Mesendoderm (in vitro differentiated cells): Measurements from ENCODE around the gene PLXNB1.

Source experiments
- DNase-seq: peaks from one replicate; pipeline ENCODE4 v3.0.0; 2013
- H2AK5ac ChIP-seq: 2 replicates; pipeline ENCODE4 v1.6.1; 2013; ENCODE audit warnings: low read length, inconsistent platforms
- H2BK120ac ChIP-seq: 2 replicates; pipeline ENCODE4 v1.6.1; 2013; ENCODE audit warnings: low read depth, mild to moderate bottlenecking, low read length, moderate library complexity, mixed read lengths
- H2BK15ac ChIP-seq: replicated peaks from 2 replicates; pipeline ENCODE4 v1.6.1; 2013; ENCODE audit warnings: low read depth, mild to moderate bottlenecking, moderate library complexity
- H2BK5ac ChIP-seq: 2 replicates; pipeline ENCODE4 v1.6.1; 2013; ENCODE audit warnings: low read length, inconsistent platforms
- H3K18ac ChIP-seq: 2 replicates; pipeline ENCODE4 v1.6.1; 2013; ENCODE audit warnings: mild to moderate bottlenecking, low read length, mixed read lengths
- H3K23ac ChIP-seq: one replicate; pipeline ENCODE4 v1.6.1; 2013; ENCODE audit warnings: low read length
- H3K27ac ChIP-seq: 2 replicates; pipeline ENCODE4 v1.5.1; 2013; ENCODE audit warnings: low read depth, mild to moderate bottlenecking, inconsistent platforms, low read length, moderate library complexity
- H3K27me3 ChIP-seq: 2 replicates; pipeline ENCODE4 v1.6.1; 2013; ENCODE audit warnings: low read length, control low read depth, mild to moderate bottlenecking, inconsistent platforms; ENCODE audit not compliant: insufficient read depth, poor library complexity
- H3K36me3 ChIP-seq: 2 replicates; pipeline ENCODE4 v1.6.1; 2013; ENCODE audit warnings: low read length, inconsistent platforms; ENCODE audit not compliant: control insufficient read depth, insufficient read depth
- H3K4ac ChIP-seq: one replicate; pipeline ENCODE4 v1.6.1; 2013; ENCODE audit warnings: low read depth, mild to moderate bottlenecking, low read length, moderate library complexity
- H3K4me1 ChIP-seq: 2 replicates; pipeline ENCODE4 v1.6.1; 2013; ENCODE audit warnings: low read depth, low read length, inconsistent platforms; ENCODE audit not compliant: control insufficient read depth
- H3K4me2 ChIP-seq: 2 replicates; pipeline ENCODE4 v1.6.1; 2013; ENCODE audit warnings: low read length
- H3K4me3 ChIP-seq: 2 replicates; pipeline ENCODE4 v1.5.1; 2013; ENCODE audit warnings: mild to moderate bottlenecking, low read length
- H3K56ac ChIP-seq: one replicate; pipeline ENCODE4 v1.6.1; 2013; ENCODE audit warnings: low read length
- H3K79me1 ChIP-seq: 2 replicates; pipeline ENCODE4 v1.6.1; 2013; ENCODE audit warnings: low read length, inconsistent platforms
- H3K79me2 ChIP-seq: 2 replicates; pipeline ENCODE4 v1.6.1; 2013; ENCODE audit warnings: mild to moderate bottlenecking, low read length; ENCODE audit not compliant: control insufficient read depth, insufficient read depth
- H3K9ac ChIP-seq: 2 replicates; pipeline ENCODE4 v1.6.1; 2013; ENCODE audit warnings: low read length, inconsistent platforms
- H4K5ac ChIP-seq: one replicate; pipeline ENCODE4 v1.6.1; 2013; ENCODE audit warnings: low read length
- H4K8ac ChIP-seq: one replicate; pipeline ENCODE4 v1.6.1; 2013; ENCODE audit warnings: low read depth, mild to moderate bottlenecking, control low read depth, low read length, moderate library complexity
- WGBS: extraction: QIAGEN DNeasy Blood & Tissue Kit; methylation state at CpG from one replicate; pipeline ENCODE4 v1.1.7; 2013; ENCODE audit warnings: low lambda C conversion rate, missing lambda C conversion rate; ENCODE audit not compliant: insufficient coverage; ENCODE audit errors: extremely low coverage; 5-methylcytosine and 5-hydroxymethylcytosine counted together

PLXNB1 gene

DNA sequence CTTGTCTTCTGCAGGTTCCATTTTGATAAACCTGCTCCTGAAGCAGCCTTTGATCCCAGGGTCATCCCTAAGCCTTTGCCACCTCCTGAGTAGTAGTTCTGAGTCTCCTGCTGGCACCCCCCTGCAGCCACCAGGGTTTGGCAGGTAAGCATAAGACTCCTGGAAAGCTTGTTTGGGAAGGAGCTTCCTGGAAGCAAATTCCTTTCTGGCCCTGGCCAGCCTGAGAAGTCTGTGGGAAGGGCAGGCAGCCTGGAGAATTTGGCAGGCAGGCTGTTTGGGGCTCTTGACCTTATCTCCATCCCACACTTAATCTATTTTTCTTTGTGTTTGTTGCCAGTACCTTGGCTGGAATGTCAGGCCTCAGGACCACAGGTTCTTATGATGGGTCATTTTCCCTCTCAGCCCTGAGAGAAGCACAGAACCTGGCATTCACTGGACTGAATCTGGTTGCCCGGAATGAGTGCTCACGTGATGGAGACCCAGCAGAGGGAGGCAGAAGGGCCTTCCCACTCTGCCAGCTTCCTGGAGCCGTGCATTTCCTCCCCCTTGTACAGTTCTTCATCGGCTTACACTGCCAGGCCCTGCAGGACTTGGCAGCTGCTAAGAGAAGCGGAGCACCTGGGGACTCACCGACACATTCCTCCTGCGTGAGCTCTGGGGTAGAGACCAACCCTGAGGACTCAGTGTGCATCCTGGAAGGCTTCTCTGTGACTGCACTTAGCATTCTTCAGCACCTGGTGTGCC, 30.1 kb upstream of the PLXNB1 start:
- Histone ChIP-seq H2BK5ac (no peak overlapping the region), H3K4me1 (no peaks in the 10 kb centered on the region), H3K36me3 (peaks cover 12% of the 10 kb centered on the region), H3K4me3 (no peak overlapping the region), H3K79me1 (no peaks in the 10 kb centered on the region), H3K56ac (no peak overlapping the region), H2BK15ac (no peak overlapping the region), H3K4me2 (no peak overlapping the region), H3K79me2 (no peaks in the 10 kb centered on the region), H2BK120ac (no peak overlapping the region), H3K23ac (no peak overlapping the region), H2AK5ac (no peak overlapping the region), H4K5ac (no peak overlapping the region), H4K8ac (no peak overlapping the region), H3K27me3 (no peaks in the 10 kb centered on the region), H3K18ac (no peak overlapping the region), H3K27ac (no peak overlapping the region), H3K4ac (no peak overlapping the region), H3K9ac (no peak overlapping the region)
- no peak for DNase-seq
- no CpG with 5 or more reads among the region's 7 CpGs for WGBS

DNA sequence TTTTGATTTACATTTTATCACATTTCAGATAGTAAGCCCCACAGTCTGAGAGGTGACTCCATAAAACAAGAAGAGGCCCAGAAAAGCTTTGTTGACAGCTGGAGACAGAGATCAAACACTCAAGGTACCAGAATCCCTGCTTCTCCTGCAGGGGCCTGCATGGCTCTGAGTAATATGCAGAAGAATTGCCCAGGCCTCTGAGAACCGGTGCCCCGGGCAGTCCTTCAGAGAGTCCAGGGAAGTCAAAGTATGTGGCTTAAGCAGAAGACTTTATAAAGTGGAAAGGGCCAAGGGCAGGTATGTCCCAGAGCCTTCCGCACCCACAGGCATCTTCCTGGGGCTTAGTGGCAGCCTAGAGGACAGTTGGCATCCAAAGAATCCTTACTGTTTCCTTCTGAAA, 29.4 kb upstream of the PLXNB1 start:
- DNase-seq = no peak
- WGBS = no CpG with 5 or more reads among the region's 3 CpGs
- no peak overlapping the region for H4K5ac ChIP-seq
- no peak overlapping the region for H3K18ac ChIP-seq
- no peaks in the 10 kb centered on the region for H3K79me1 ChIP-seq
- H3K4ac ChIP-seq = no peak overlapping the region
- no peak overlapping the region for H3K9ac ChIP-seq
- H3K79me2 ChIP-seq = no peaks in the 10 kb centered on the region
- no peak overlapping the region for H2BK15ac ChIP-seq
- no peak overlapping the region for H4K8ac ChIP-seq
- H3K4me3 ChIP-seq = no peak overlapping the region
- H3K4me2 ChIP-seq = no peak overlapping the region
- H3K36me3 ChIP-seq = peaks cover 13% of the 10 kb centered on the region
- no peak overlapping the region for H2BK5ac ChIP-seq
- H3K23ac ChIP-seq = no peak overlapping the region
- H2BK120ac ChIP-seq = no peak overlapping the region
- no peak overlapping the region for H3K56ac ChIP-seq
- no peaks in the 10 kb centered on the region for H3K4me1 ChIP-seq
- H3K27me3 ChIP-seq = no peaks in the 10 kb centered on the region
- H3K27ac ChIP-seq = no peak overlapping the region
- no peak overlapping the region for H2AK5ac ChIP-seq

DNA sequence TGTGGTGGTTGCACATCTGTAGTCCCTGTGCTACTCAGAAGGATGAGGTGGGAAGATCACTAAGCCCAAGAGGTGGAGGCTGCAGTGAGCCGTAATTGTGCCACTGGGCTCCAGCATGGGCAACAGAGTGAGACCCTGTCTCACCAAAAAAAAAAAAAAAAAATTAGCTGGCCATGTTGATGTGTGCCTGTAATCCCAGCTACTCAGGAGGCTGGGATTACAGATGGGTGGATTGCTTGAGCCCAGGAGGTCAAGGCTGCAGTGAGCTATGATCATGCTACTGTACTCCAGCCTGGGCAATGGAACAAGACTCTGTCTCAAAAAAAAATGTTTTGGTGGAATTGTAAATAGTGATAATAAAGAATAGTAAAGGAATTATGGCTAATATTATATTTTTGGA, 26.6 kb upstream of the PLXNB1 start:
- WGBS = no CpG with 5 or more reads among the region's 1 CpG
- H3K18ac ChIP-seq = no peak overlapping the region
- H2BK120ac ChIP-seq = no peak overlapping the region
- H3K4me3 ChIP-seq = no peak overlapping the region
- no peak overlapping the region for H3K27ac ChIP-seq
- H2BK15ac ChIP-seq = no peak overlapping the region
- H3K79me1 ChIP-seq = no peaks in the 10 kb centered on the region
- H3K9ac ChIP-seq = no peak overlapping the region
- H3K4me2 ChIP-seq = no peak overlapping the region
- H4K5ac ChIP-seq = no peak overlapping the region
- H3K36me3 ChIP-seq = peaks cover 16% of the 10 kb centered on the region
- H3K56ac ChIP-seq = no peak overlapping the region
- H2BK5ac ChIP-seq = no peak overlapping the region
- no peak overlapping the region for H2AK5ac ChIP-seq
- H4K8ac ChIP-seq = no peak overlapping the region
- no peak overlapping the region for H3K4ac ChIP-seq
- no peaks in the 10 kb centered on the region for H3K27me3 ChIP-seq
- no peak for DNase-seq
- H3K4me1 ChIP-seq = no peaks in the 10 kb centered on the region
- no peak overlapping the region for H3K23ac ChIP-seq
- no peaks in the 10 kb centered on the region for H3K79me2 ChIP-seq

DNA sequence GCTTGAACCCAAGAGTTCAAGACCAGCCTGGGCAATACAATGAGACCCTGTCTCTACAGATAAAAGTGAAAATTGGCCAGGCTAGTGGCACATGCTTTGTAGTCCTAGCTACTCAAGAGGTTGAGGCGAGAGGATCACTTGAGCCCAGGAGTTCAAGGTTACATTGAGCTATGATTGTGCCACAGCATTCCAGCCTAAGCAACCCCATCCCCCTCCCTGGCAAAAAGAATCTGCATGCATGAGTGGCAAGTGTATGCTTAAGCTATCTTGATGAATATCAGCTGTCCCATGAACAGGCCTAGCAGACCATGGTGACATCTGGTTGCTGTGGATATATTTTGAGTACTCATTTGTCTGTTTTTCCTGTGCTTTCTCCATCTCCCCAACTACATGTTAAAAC, 21.4 kb upstream of the PLXNB1 start:
- H3K4me2 ChIP-seq = no peak overlapping the region
- DNase-seq = no peak
- no peak overlapping the region for H4K5ac ChIP-seq
- H2BK5ac ChIP-seq = no peak overlapping the region
- no CpG with 5 or more reads among the region's 1 CpG for WGBS
- no peak overlapping the region for H3K27ac ChIP-seq
- H3K23ac ChIP-seq = no peak overlapping the region
- H3K4me3 ChIP-seq = no peak overlapping the region
- no peak overlapping the region for H3K4ac ChIP-seq
- no peak overlapping the region for H3K9ac ChIP-seq
- no peak overlapping the region for H4K8ac ChIP-seq
- H3K79me1 ChIP-seq = peaks cover 10% of the 10 kb centered on the region
- H3K79me2 ChIP-seq = peaks cover 9% of the 10 kb centered on the region
- no peaks in the 10 kb centered on the region for H3K27me3 ChIP-seq
- no peak overlapping the region for H3K56ac ChIP-seq
- H2BK15ac ChIP-seq = no peak overlapping the region
- no peak overlapping the region for H2AK5ac ChIP-seq
- peaks cover 7% of the 10 kb centered on the region for H3K36me3 ChIP-seq
- H3K4me1 ChIP-seq = peaks cover 8% of the 10 kb centered on the region
- H3K18ac ChIP-seq = no peak overlapping the region
- H2BK120ac ChIP-seq = no peak overlapping the region

DNA sequence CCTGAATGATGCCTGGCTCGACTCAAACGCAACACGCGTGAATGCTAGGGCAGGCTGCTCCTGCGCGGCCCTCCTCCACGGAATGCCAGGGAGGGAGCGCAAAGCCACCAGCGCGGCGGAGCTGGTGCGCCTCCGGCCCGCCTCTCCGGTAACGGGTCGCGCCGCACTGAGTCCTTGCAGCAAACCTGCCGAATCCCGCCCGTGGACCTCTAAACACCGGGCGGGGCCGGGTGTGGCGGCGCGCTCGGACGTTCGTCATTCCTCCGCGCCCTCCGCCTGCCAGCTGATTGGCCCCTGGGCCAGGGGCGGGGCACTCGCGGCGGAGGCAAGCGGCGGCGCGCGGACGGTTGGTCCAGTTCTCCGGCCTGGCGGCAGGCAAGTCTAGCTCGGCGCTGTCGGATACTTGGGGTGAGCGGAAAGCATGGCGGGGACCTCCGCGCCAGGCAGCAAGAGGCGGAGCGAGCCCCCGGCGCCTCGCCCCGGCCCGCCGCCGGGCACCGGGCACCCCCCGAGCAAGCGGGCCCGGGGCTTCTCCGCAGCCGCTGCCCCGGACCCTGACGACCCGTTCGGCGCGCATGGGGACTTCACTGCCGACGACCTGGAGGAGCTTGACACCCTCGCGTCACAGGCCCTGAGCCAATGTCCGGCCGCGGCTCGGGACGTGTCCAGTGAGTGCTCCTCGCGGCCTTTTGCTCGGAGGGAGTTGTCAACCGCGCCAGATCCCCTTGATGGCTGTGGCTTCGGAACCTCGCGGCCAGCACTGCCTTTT, 16.7 kb upstream of the PLXNB1 start, which contains the start of gene ATRIP:
Gene ATRIP, plus strand, starts transcription at position 313 of the 769 bp plus-strand sequence. Its CDS starts 109 bp downstream, at position 422.
- Histone ChIP-seq H2BK120ac (no peak within 1 kb of the TSS), H2AK5ac (peak within 1 kb of the TSS; percentile 9), H3K36me3 (peaks cover 5% of the 10 kb centered on the region), H3K9ac (peak within 1 kb of the TSS; percentile 91), H3K4me3 (peak within 1 kb of the TSS; percentile 72), H3K23ac (peak within 1 kb of the TSS; percentile 15), H2BK15ac (no peak within 1 kb of the TSS), H3K18ac (peak within 1 kb of the TSS; percentile 55), H3K27me3 (no peaks in the 10 kb centered on the region), H3K79me1 (peaks cover 14% of the 10 kb centered on the region), H4K8ac (no peak within 1 kb of the TSS), H3K27ac (peak within 1 kb of the TSS; percentile 79), H2BK5ac (peak within 1 kb of the TSS; percentile 39), H3K79me2 (peaks cover 15% of the 10 kb centered on the region), H3K56ac (peak within 1 kb of the TSS; percentile 97), H4K5ac (no peak within 1 kb of the TSS), H3K4me2 (peak within 1 kb of the TSS; percentile 100), H3K4me1 (peaks cover 8% of the 10 kb centered on the region), H3K4ac (no peak within 1 kb of the TSS)
- DNase-seq = peak; percentile 92
- no CpG with 5 or more reads among the region's 91 CpGs for WGBS
